GM12878 (cell line): ENCODE data around the gene VEGFB. TPM values are rescaled to one million over a fixed set of nuclear protein-coding genes. Genes with fewer than 3 reads are reported as not detected.

Source experiments
- BHLHE40 ChIP-seq, 2 experiments: fragments of 450-650 bp in 1 of 2; IDR thresholded peaks; 2 replicates each; pipeline ENCODE4 v1.6.1; 2011 to 2017; ENCODE audit warnings: low read depth in 2 of 2, borderline replicate concordance in 1 of 2, improper control_type of control experiment in 1 of 2, low read length in 1 of 2, mild to moderate bottlenecking in 1 of 2
- BRCA1 ChIP-seq: IDR thresholded peaks from 2 replicates; pipeline ENCODE4 v1.6.1; 2011; ENCODE audit warnings: low read depth, low read length, improper control_type of control experiment
- CBFB ChIP-seq: IDR thresholded peaks from 2 replicates; pipeline ENCODE4 v1.6.1; 2016; ENCODE audit warnings: antibody characterized with exemption, low read depth
- CBX5 ChIP-seq: sonication (generic); IDR thresholded peaks from 2 replicates; pipeline ENCODE4 v1.6.1; 2016; ENCODE audit warnings: low read depth, moderate library complexity, mild to moderate bottlenecking, inconsistent platforms
- EED ChIP-seq: sonication (generic); IDR thresholded peaks from 2 replicates; pipeline ENCODE4 v1.6.1; 2016; ENCODE audit warnings: antibody characterized with exemption, low read depth
- EP300 ChIP-seq, 2 experiments: fragments of 150-350 bp in 1 of 2; IDR thresholded peaks; 2 replicates each; pipeline ENCODE4 v1.6.1; 2011 to 2012; ENCODE audit warnings: low read depth in 2 of 2, low read length in 2 of 2, borderline replicate concordance in 1 of 2, improper control_type of control experiment in 1 of 2, inconsistent platforms in 1 of 2; ENCODE audit not compliant: control insufficient read depth in 1 of 2
- HCFC1 ChIP-seq: fragments of 150-350 bp; IDR thresholded peaks from 2 replicates; pipeline ENCODE4 v1.6.1; 2014; ENCODE audit warnings: low read length
- HDAC6 ChIP-seq: fragments of 200-600 bp; sonication (generic); IDR thresholded peaks from one replicate; pipeline ENCODE4 v1.8.0; 2017; ENCODE audit warnings: antibody characterized with exemption; ENCODE audit not compliant: unreplicated experiment
- HDGF ChIP-seq: fragments of 450-650 bp; IDR thresholded peaks from 2 replicates; pipeline ENCODE4 v1.6.1; 2016; ENCODE audit warnings: antibody characterized with exemption
- JUND ChIP-seq: IDR thresholded peaks from 2 replicates; pipeline ENCODE4 v1.6.1; 2012; ENCODE audit warnings: low read depth, mild to moderate bottlenecking, low read length, improper control_type of control experiment, moderate library complexity
- MAX ChIP-seq: IDR thresholded peaks from 2 replicates; pipeline ENCODE4 v1.6.1; 2012; ENCODE audit warnings: low read depth, low read length, improper control_type of control experiment
- MYB ChIP-seq: fragments of 150-350 bp; IDR thresholded peaks from 2 replicates; pipeline ENCODE4 v1.6.1; 2014; ENCODE audit warnings: mild to moderate bottlenecking, low read depth, low read length, borderline replicate concordance
- NRF1 ChIP-seq: conservative IDR thresholded peaks from 2 replicates; pipeline ENCODE4 v1.6.1; 2011; ENCODE audit warnings: mild to moderate bottlenecking, low read depth, low read length, improper control_type of control experiment
- RB1 ChIP-seq: fragments of 450-650 bp; formaldehyde crosslinking; IDR thresholded peaks from 2 replicates; pipeline ENCODE4 v1.6.1; 2017; ENCODE audit warnings: mild to moderate bottlenecking, borderline replicate concordance
- RBBP5 ChIP-seq: fragments of 200-600 bp; sonication (generic); conservative IDR thresholded peaks from 2 replicates; pipeline ENCODE4 v1.6.1; 2016
- RELA ChIP-seq: fragments of 450-650 bp; IDR thresholded peaks from 2 replicates; pipeline ENCODE4 v1.8.0; 2014; ENCODE audit warnings: borderline replicate concordance; ENCODE audit not compliant: partially characterized antibody
- SMAD5 ChIP-seq: IDR thresholded peaks from 2 replicates; pipeline ENCODE4 v1.6.1; 2016; ENCODE audit warnings: antibody characterized with exemption, low read depth
- SRF ChIP-seq, 2 experiments: IDR thresholded peaks; 2 replicates each; pipeline ENCODE4 v1.6.1; 2011; ENCODE audit warnings: low read depth in 2 of 2, low read length in 2 of 2, mild to moderate bottlenecking in 1 of 2, moderate library complexity in 1 of 2
- YY1 ChIP-seq: IDR thresholded peaks from 2 replicates; pipeline ENCODE4 v1.6.1; 2011; ENCODE audit warnings: low read depth, mild to moderate bottlenecking, low read length
- ZBED1 ChIP-seq: IDR thresholded peaks from 2 replicates; pipeline ENCODE4 v1.6.1; 2016; ENCODE audit warnings: borderline replicate concordance
- ZNF274 ChIP-seq: IDR thresholded peaks from one replicate; pipeline ENCODE4 v1.8.0; 2011; ENCODE audit not compliant: insufficient read length, insufficient read depth
- ZNF384 ChIP-seq: IDR thresholded peaks from 2 replicates; pipeline ENCODE4 v1.6.1; 2012; ENCODE audit warnings: low read depth, mild to moderate bottlenecking, low read length, improper control_type of control experiment, borderline replicate concordance
- polyA plus RNA-seq, 11 experiments: library from polyadenylated mRNA; depleted of rRNA in 4 of 11; unstranded in 6 of 11; stranded (reverse) in 5 of 11; fragments of >200 nt; fragmentation: Nextera tagmentation in 4 of 11; fragmentation: Illumina TruSeq in 1 of 11; extraction: Ambion mirVana in 4 of 11; extraction: Trizol in 1 of 11; gene quantifications; 1 replicate in 1 of 11; 2 replicates in 10 of 11; pipeline versions ENCODE4 v1.2.1 to v1.2.3, GENCODE V29; 2011 to 2016; ENCODE audit warnings: inconsistent platforms in 2 of 11, missing spikeins in 2 of 11, low read depth in 1 of 11
- total RNA-seq, 4 experiments: library from RNA; depleted of rRNA in 3 of 4; stranded (reverse); fragments of >200 nt in 3 of 4; fragmentation: Illumina TruSeq in 1 of 4; extraction: Trizol in 1 of 4; gene quantifications; 2 replicates each; pipeline versions ENCODE4 v1.2.1 to v1.2.3, GENCODE V29; 2013 to 2021
- TF ChIP-seq, protein P1 (sequence below): fragments of 450-650 bp; IDR thresholded peaks from 2 replicates; pipeline ENCODE4 v1.6.1; 2017; ENCODE audit warnings: mild to moderate bottlenecking, moderate library complexity
- TF ChIP-seq, protein P2 (sequence below): fragments of 450-650 bp; conservative IDR thresholded peaks from 2 replicates; pipeline ENCODE4 v1.6.1; 2017; ENCODE audit warnings: mild to moderate bottlenecking, moderate library complexity
- TF ChIP-seq, protein P3 (sequence below): fragments of 450-650 bp; IDR thresholded peaks from 2 replicates; pipeline ENCODE4 v1.6.1; 2016; ENCODE audit warnings: mild to moderate bottlenecking

Gene VEGFB
- total and polyA plus RNA-seq, 10 of the 15 experiments (the other 5 are each of a cell fraction or from before 2014, with no cell fraction given): 7.0 to 75.8 (median 20.3) TPM

GRCh38 chr11:64226507-64227051 lies 7.8 kb upstream of the VEGFB start (continued):
- TF ChIP-seq BHLHE40 (IDR thresholded peaks at IDR 0.05; ENCODE audit: borderline replicate concordance in 1 of 2, low read depth in 2 of 2, low read length in 1 of 2) (0 out of 4 replicates have a peak, but pooled peaks of 1 of the 2 experiments have one; percentile 19), YY1 (peak; percentile 45; the same call in 1 of the 2 replicates), EP300 (IDR thresholded peaks at IDR 0.05; ENCODE audit: borderline replicate concordance in 1 of 2, control insufficient read depth in 1 of 2, low read depth in 2 of 2, low read length in 2 of 2) (no peak), SMAD5 (peak; percentile 27; the same call in 1 of the 2 replicates), BRCA1 (no peak), HCFC1 (no peak), EED (no peak), RB1 (no peak), CBX5 (no peak), JUND (no peak), ZNF384 (no peak), HDAC6 (no peak), RELA (no peak), NRF1 (no peak), RBBP5 (no peak), MYB (no peak), CBFB (no peak), ZBED1 (no peak), HDGF (peak; percentile 71; the same call in 1 of the 2 replicates), SRF (IDR thresholded peaks at IDR 0.05; ENCODE audit: low read depth in 2 of 2, low read length in 2 of 2) (no peak), ZNF274 (no peak), MAX (peak; percentile 29; the same call in 1 of the 2 replicates)
- TF ChIP-seq, protein P1, sequence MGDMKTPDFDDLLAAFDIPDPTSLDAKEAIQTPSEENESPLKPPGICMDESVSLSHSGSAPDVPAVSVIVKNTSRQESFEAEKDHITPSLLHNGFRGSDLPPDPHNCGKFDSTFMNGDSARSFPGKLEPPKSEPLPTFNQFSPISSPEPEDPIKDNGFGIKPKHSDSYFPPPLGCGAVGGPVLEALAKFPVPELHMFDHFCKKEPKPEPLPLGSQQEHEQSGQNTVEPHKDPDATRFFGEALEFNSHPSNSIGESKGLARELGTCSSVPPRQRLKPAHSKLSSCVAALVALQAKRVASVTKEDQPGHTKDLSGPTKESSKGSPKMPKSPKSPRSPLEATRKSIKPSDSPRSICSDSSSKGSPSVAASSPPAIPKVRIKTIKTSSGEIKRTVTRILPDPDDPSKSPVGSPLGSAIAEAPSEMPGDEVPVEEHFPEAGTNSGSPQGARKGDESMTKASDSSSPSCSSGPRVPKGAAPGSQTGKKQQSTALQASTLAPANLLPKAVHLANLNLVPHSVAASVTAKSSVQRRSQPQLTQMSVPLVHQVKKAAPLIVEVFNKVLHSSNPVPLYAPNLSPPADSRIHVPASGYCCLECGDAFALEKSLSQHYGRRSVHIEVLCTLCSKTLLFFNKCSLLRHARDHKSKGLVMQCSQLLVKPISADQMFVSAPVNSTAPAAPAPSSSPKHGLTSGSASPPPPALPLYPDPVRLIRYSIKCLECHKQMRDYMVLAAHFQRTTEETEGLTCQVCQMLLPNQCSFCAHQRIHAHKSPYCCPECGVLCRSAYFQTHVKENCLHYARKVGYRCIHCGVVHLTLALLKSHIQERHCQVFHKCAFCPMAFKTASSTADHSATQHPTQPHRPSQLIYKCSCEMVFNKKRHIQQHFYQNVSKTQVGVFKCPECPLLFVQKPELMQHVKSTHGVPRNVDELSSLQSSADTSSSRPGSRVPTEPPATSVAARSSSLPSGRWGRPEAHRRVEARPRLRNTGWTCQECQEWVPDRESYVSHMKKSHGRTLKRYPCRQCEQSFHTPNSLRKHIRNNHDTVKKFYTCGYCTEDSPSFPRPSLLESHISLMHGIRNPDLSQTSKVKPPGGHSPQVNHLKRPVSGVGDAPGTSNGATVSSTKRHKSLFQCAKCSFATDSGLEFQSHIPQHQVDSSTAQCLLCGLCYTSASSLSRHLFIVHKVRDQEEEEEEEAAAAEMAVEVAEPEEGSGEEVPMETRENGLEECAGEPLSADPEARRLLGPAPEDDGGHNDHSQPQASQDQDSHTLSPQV: no peak
- TF ChIP-seq, protein P2, sequence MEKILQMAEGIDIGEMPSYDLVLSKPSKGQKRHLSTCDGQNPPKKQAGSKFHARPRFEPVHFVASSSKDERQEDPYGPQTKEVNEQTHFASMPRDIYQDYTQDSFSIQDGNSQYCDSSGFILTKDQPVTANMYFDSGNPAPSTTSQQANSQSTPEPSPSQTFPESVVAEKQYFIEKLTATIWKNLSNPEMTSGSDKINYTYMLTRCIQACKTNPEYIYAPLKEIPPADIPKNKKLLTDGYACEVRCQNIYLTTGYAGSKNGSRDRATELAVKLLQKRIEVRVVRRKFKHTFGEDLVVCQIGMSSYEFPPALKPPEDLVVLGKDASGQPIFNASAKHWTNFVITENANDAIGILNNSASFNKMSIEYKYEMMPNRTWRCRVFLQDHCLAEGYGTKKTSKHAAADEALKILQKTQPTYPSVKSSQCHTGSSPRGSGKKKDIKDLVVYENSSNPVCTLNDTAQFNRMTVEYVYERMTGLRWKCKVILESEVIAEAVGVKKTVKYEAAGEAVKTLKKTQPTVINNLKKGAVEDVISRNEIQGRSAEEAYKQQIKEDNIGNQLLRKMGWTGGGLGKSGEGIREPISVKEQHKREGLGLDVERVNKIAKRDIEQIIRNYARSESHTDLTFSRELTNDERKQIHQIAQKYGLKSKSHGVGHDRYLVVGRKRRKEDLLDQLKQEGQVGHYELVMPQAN: peak; percentile 74
- TF ChIP-seq, protein P3, sequence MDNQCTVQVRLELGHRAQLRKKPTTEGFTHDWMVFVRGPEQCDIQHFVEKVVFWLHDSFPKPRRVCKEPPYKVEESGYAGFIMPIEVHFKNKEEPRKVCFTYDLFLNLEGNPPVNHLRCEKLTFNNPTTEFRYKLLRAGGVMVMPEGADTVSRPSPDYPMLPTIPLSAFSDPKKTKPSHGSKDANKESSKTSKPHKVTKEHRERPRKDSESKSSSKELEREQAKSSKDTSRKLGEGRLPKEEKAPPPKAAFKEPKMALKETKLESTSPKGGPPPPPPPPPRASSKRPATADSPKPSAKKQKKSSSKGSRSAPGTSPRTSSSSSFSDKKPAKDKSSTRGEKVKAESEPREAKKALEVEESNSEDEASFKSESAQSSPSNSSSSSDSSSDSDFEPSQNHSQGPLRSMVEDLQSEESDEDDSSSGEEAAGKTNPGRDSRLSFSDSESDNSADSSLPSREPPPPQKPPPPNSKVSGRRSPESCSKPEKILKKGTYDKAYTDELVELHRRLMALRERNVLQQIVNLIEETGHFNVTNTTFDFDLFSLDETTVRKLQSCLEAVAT: no peak
